Measurements from ENCODE around the gene GLS. TPM values are rescaled to one million over a fixed set of nuclear protein-coding genes. Genes with fewer than 3 reads are reported as not detected.

GLS gene
- total and polyA plus RNA-seq, 2 of the 13 experiments (the other 11 are each of a cell fraction or from before 2014, with no cell fraction given), result 78.6 to 183 TPM

GRCh38 chr2:190853531-190854383 lies 26.9 kb upstream of the GLS start:
- intact Hi-C loops (cut with micrococcal nuclease; ENCODE audit: unreplicated experiment), result loop anchor here (10.0 kb wide), 1 partner anchor 181 kb away; no protein-coding TSS in a partner anchor
- no peaks in the 10 kb centered on the region for H4K20me1 ChIP-seq (ENCODE audit: insufficient read depth, low read length)
- POLR2A ChIA-PET, result interaction anchor here (1.2 kb wide), 1 partner anchor 28 kb away, joined by 3 read pairs; no protein-coding TSS in a partner anchor
- H2AFZ ChIP-seq (ENCODE audit: low read length), result no peak overlapping the region
- no TSS peak for BruUV-seq (replicated peaks)
- no peaks in the 10 kb centered on the region for H3K9me3 ChIP-seq (ENCODE audit: low read length)
- no peaks in the 10 kb centered on the region for H3K36me3 ChIP-seq (replicated peaks in 1 of 2; ENCODE audit: control insufficient read depth in 1 of 2, insufficient read depth in 2 of 2, low read length in 2 of 2)
- CTCF ChIA-PET (ENCODE audit: low intra/inter-chr PET ratio, low total read pairs), result interaction anchor here (0.5 to 0.9 kb wide), 2 partner anchors 32 to 72 kb away, joined by 3 read pairs; no protein-coding TSS in a partner anchor
- 26% methylated on average over 2 of the region's 2 CpGs for WGBS (ENCODE audit: low lambda C conversion rate)
- no peaks in the 10 kb centered on the region for H3K27me3 ChIP-seq (ENCODE audit: control insufficient read depth in 1 of 2, insufficient read depth in 2 of 2, low read length in 2 of 2)
- H3K4me2 ChIP-seq (ENCODE audit: low read depth, low read length), result no peak overlapping the region
- H3K27ac ChIP-seq (ENCODE audit: extremely low read length, insufficient read depth, low read length), result no peak overlapping the region
- DNase-seq (ENCODE audit: low spot score) (no peak), FAIRE-seq (no peak), ATAC-seq (no peak)
- TF ChIP-seq, protein P1, sequence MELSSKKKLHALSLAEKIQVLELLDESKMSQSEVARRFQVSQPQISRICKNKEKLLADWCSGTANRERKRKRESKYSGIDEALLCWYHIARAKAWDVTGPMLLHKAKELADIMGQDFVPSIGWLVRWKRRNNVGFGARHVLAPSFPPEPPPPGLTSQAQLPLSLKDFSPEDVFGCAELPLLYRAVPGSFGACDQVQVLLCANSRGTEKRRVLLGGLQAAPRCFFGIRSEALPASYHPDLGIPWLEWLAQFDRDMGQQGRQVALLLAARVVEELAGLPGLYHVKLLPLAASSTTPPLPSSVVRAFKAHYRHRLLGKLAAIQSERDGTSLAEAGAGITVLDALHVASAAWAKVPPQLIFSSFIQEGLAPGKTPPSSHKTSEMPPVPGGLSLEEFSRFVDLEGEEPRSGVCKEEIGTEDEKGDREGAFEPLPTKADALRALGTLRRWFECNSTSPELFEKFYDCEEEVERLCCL (CRISPR knock-in tag; IDR thresholded peaks at IDR 0.05; ENCODE audit: borderline replicate concordance), result no peak
- TF ChIP-seq PPARG (CRISPR knock-in tag; conservative IDR thresholded peaks at IDR 0.05), result no peak
- TF ChIP-seq, protein P2, sequence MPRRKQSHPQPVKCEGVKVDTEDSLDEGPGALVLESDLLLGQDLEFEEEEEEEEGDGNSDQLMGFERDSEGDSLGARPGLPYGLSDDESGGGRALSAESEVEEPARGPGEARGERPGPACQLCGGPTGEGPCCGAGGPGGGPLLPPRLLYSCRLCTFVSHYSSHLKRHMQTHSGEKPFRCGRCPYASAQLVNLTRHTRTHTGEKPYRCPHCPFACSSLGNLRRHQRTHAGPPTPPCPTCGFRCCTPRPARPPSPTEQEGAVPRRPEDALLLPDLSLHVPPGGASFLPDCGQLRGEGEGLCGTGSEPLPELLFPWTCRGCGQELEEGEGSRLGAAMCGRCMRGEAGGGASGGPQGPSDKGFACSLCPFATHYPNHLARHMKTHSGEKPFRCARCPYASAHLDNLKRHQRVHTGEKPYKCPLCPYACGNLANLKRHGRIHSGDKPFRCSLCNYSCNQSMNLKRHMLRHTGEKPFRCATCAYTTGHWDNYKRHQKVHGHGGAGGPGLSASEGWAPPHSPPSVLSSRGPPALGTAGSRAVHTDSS (CRISPR knock-in tag; conservative IDR thresholded peaks at IDR 0.05), result no peak
- H3K4me1 ChIP-seq (ENCODE audit: insufficient read depth, low read length), result peaks cover 24% of the 10 kb centered on the region
- in situ Hi-C loops (cut with HindIII; ENCODE audit: extremely low pct_ligation_motif_present, low pct_unique_long_range_greater_than_20kb), result loop anchor here (5.0 kb wide), 1 partner anchor 71 kb away; no protein-coding TSS in a partner anchor
- no peaks in the 10 kb centered on the region for H3K79me2 ChIP-seq (ENCODE audit: insufficient read depth, low read length)
- no peak overlapping the region for H3K9ac ChIP-seq (ENCODE audit: insufficient read depth, low read depth, low read length)
- no peak overlapping the region for H3K4me3 ChIP-seq (replicated peaks in 1 of 3; ENCODE audit: insufficient read depth in 1 of 3, low read depth in 2 of 3, low read length in 3 of 3)

Measured in HepG2 (cell line).